ENCODE data around the gene TP73.

DNA sequence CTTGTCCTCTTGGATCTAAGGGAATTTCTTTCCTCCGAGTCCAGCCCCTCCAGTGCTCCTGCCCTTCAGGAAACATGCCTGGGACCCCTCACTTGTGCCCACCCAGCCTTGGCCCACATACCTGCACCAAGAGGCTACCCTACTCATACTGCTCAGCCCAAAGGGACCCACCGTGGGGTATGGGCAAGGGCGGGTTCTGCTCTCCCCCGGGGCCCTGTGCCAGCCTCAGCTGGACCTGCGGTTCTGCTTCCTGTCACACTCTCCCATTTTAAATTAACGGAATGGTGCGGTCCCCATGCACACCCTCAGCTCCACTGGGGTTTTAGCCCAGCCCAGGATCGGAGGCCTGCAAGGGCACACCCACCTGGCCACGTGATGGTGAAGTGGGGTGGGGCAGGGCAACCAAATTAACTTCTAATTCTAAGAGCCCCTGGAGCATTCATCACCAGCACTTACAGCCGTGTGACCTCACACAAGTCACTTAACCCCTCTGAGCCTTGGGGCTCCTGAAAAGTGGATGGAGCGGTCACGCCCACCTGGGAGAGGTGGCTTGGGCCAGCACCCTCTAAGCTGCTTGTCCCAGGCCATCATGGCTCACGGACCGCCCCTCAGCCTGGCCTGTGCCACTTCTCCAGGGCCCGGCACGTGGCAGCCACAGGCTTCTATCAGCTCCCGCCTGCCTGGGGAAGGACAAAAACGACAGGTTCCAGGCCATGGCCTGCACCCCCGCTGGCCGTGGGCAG is 28.3 kb downstream of the TP73 start:
- TF ChIP-seq POLR2A (IDR thresholded peaks at IDR 0.05; ENCODE audit: low read length) (no peak), GATA1 (IDR thresholded peaks at IDR 0.05; ENCODE audit: low read depth, low read length) (no peak)
